ENCODE results near the gene KIRREL3.

GRCh38 chr11:126804363-126804762 is 196.2 kb downstream of the KIRREL3 start:
- TF ChIP-seq POLR2A (IDR thresholded peaks at IDR 0.05) (no peak), POLR2AphosphoS5 (IDR thresholded peaks at IDR 0.05) (no peak)
- TF ChIP-seq, protein P1, sequence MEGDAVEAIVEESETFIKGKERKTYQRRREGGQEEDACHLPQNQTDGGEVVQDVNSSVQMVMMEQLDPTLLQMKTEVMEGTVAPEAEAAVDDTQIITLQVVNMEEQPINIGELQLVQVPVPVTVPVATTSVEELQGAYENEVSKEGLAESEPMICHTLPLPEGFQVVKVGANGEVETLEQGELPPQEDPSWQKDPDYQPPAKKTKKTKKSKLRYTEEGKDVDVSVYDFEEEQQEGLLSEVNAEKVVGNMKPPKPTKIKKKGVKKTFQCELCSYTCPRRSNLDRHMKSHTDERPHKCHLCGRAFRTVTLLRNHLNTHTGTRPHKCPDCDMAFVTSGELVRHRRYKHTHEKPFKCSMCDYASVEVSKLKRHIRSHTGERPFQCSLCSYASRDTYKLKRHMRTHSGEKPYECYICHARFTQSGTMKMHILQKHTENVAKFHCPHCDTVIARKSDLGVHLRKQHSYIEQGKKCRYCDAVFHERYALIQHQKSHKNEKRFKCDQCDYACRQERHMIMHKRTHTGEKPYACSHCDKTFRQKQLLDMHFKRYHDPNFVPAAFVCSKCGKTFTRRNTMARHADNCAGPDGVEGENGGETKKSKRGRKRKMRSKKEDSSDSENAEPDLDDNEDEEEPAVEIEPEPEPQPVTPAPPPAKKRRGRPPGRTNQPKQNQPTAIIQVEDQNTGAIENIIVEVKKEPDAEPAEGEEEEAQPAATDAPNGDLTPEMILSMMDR (IDR thresholded peaks at IDR 0.05): no peak
